H1 (cell line): Measurements from ENCODE around the gene SLIT3.

ENCODE experiments used
- ATF2 ChIP-seq: IDR thresholded peaks from 2 replicates; pipeline ENCODE4 v1.6.1; 2012; ENCODE audit warnings: low read length, inconsistent platforms
- ATF3 ChIP-seq: IDR thresholded peaks from 2 replicates; pipeline ENCODE4 v1.6.1; 2011; ENCODE audit warnings: low read depth, mild to moderate bottlenecking, low read length; ENCODE audit not compliant: insufficient read depth
- CBX8 ChIP-seq: fragments of 300-800, 300-1000 bp; sonication (generic); IDR thresholded peaks from 2 replicates; pipeline ENCODE4 v1.7.1; 2016; ENCODE audit warnings: low read depth, low read length, borderline replicate concordance
- CHD1 ChIP-seq: IDR thresholded peaks from 2 replicates; pipeline ENCODE4 v1.6.1; 2012; ENCODE audit warnings: low read depth, low read length, improper control_type of control experiment
- CTCF ChIP-seq, 3 experiments: IDR thresholded peaks; 1 replicate in 2 of 3; 2 replicates in 1 of 3; pipeline versions ENCODE4 v1.5.1 to v1.6.1; 2011; ENCODE audit warnings: low read length in 3 of 3, mild to moderate bottlenecking in 3 of 3, inconsistent platforms in 2 of 3, low read depth in 1 of 3, moderate library complexity in 1 of 3; ENCODE audit not compliant: insufficient read depth in 1 of 3; ENCODE audit errors: control extremely low read depth in 1 of 3
- EZH2 ChIP-seq: fragments of 200-600 bp; sonication (generic); IDR thresholded peaks from 2 replicates; pipeline ENCODE4 v1.7.1; 2012; ENCODE audit warnings: low read depth, mild to moderate bottlenecking, moderate library complexity, low read length, inconsistent platforms; ENCODE audit not compliant: severe bottlenecking
- FOSL1 ChIP-seq: IDR thresholded peaks from 2 replicates; pipeline ENCODE4 v1.6.1; 2011; ENCODE audit warnings: mild to moderate bottlenecking, low read depth, low read length, moderate library complexity; ENCODE audit not compliant: insufficient read depth
- RAD21 ChIP-seq, 2 experiments: IDR thresholded peaks in 1 of 2; conservative IDR thresholded peaks in 1 of 2; 2 replicates each; pipeline ENCODE4 v1.6.1; 2011; ENCODE audit warnings: low read depth in 2 of 2, low read length in 2 of 2, improper control_type of control experiment in 1 of 2, inconsistent platforms in 1 of 2, mild to moderate bottlenecking in 1 of 2, moderate library complexity in 1 of 2
- SAP30 ChIP-seq: fragments of 300-600 bp; sonication (generic); IDR thresholded peaks from 2 replicates; pipeline ENCODE4 v1.7.1; 2012; ENCODE audit warnings: low read length, moderate library complexity, mild to moderate bottlenecking, inconsistent platforms; ENCODE audit not compliant: insufficient read depth, insufficient replicate concordance
- SIN3A ChIP-seq, 2 experiments: IDR thresholded peaks in 1 of 2; conservative IDR thresholded peaks in 1 of 2; 2 replicates each; pipeline ENCODE4 v1.6.1; 2011 to 2012; ENCODE audit warnings: low read length in 2 of 2, improper control_type of control experiment in 1 of 2, low read depth in 1 of 2, mild to moderate bottlenecking in 1 of 2
- SIX5 ChIP-seq: IDR thresholded peaks from 2 replicates; pipeline ENCODE4 v1.6.1; 2011; ENCODE audit warnings: mild to moderate bottlenecking, low read depth, low read length
- TAF1 ChIP-seq: IDR thresholded peaks from 2 replicates; pipeline ENCODE4 v1.6.1; 2011; ENCODE audit warnings: mild to moderate bottlenecking, low read depth, low read length
- USF2 ChIP-seq: IDR thresholded peaks from 2 replicates; pipeline ENCODE4 v1.6.1; 2011; ENCODE audit warnings: low read length, improper control_type of control experiment
- ZNF274 ChIP-seq: IDR thresholded peaks from 2 replicates; pipeline ENCODE4 v1.7.0; 2012; ENCODE audit warnings: low read length, borderline replicate concordance; ENCODE audit errors: extremely low read depth

- TF ChIP-seq ATF3 (no peak), CTCF (IDR thresholded peaks at IDR 0.05; ENCODE audit: control extremely low read depth in 1 of 3, insufficient read depth in 1 of 3, low read depth in 1 of 3, low read length in 3 of 3) (no peak), USF2 (no peak), CHD1 (no peak), ZNF274 (no peak), FOSL1 (no peak), TAF1 (no peak), EZH2 (no peak), SAP30 (no peak), RAD21 (IDR thresholded peaks at IDR 0.05 in 1 of 2, conservative IDR thresholded peaks at IDR 0.05 in 1 of 2; ENCODE audit: low read depth in 2 of 2, low read length in 2 of 2) (no peak), SIX5 (no peak), CBX8 (no peak), ATF2 (no peak), SIN3A (conservative IDR thresholded peaks at IDR 0.05 in 1 of 2, IDR thresholded peaks at IDR 0.05 in 1 of 2; ENCODE audit: low read depth in 1 of 2, low read length in 2 of 2) (no peak)
These were observed 386.4 kb downstream of the SLIT3 start for GRCh38 chr5:168914491-168914890.
